ENCODE data around the gene RPTOR.

Gene RPTOR

DNA sequence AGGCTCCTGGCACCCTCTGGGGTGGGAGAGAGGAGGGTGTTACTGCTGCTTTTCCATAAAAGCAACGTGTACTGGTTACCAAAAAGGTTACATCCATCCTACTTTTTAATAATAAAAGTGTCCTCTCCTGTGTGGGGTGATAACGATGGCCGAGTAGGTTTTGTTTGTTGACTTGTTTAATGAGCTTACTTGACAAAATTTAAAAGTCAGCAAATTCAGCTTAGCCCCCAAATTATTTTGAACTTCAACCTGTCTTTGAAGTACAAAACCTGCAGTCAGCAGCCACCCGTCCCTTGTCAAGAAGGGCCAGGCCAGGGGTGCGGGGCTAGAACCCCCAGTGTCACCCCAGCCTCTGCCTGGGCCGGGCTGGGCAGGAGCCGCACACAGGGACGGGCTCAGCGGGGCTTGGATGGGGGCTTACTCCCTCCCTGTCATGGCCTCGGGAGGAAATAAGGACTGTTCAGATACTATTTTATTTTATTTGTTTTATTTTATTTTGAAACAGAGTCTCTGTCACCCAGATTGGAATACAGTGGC, 343.1 kb downstream of the RPTOR start:
- no peak for TF ChIP-seq CTCF (IDR thresholded peaks at IDR 0.05; ENCODE audit: control insufficient read depth, extremely low read depth, insufficient read depth)
- H3K4me3 ChIP-seq (ENCODE audit: low read depth, low read length): no peak overlapping the region
- DNase-seq (ENCODE audit: low read depth): no peak

DNA sequence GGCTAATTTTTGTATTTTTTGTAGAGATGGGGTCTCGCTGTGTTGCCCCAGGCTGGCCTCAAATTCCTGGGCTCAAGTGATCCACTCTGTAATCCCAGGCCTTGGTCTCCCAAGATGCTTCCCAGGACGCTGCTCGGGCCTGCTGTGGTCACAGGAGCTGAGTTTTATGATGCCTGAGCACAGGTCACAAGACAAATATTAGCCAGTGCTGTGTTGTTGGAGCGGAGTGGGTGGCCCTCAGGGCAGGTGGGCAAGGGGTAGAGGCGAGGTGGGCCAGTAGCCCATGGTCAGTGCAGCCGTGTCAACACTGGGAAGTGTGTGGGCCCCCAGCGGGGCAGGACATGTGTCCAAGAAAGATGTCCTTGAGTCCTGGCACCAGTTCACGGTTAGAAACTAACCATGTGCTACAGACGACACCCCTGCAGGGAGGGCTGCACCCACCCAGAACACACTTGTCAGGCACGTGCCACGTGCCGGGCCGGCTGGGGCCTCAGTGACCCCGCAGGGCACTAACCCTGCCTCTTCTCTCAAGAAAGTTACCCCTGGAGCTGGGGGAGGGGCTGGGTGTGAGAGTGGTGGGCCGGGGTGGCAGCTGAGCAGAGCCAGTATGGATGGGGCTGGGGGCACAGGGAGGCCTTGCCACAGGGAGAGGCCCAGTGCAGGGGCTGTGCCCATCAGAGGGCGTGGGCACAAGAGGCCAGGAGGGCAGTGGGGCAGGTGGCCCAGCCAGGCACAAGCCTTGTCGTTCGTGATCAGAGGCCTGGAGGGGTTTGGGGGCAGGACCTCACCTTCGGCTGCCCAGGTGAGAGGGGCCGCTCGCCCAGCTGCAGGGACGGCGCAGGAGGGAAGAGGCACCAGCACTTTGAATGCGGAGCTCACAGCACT, 343.9 kb downstream of the RPTOR start:
- no peak overlapping the region for H3K4me3 ChIP-seq (ENCODE audit: low read depth, low read length)
- DNase-seq (ENCODE audit: low read depth): no peak
- no peak for TF ChIP-seq CTCF (IDR thresholded peaks at IDR 0.05; ENCODE audit: control insufficient read depth, extremely low read depth, insufficient read depth)

DNA sequence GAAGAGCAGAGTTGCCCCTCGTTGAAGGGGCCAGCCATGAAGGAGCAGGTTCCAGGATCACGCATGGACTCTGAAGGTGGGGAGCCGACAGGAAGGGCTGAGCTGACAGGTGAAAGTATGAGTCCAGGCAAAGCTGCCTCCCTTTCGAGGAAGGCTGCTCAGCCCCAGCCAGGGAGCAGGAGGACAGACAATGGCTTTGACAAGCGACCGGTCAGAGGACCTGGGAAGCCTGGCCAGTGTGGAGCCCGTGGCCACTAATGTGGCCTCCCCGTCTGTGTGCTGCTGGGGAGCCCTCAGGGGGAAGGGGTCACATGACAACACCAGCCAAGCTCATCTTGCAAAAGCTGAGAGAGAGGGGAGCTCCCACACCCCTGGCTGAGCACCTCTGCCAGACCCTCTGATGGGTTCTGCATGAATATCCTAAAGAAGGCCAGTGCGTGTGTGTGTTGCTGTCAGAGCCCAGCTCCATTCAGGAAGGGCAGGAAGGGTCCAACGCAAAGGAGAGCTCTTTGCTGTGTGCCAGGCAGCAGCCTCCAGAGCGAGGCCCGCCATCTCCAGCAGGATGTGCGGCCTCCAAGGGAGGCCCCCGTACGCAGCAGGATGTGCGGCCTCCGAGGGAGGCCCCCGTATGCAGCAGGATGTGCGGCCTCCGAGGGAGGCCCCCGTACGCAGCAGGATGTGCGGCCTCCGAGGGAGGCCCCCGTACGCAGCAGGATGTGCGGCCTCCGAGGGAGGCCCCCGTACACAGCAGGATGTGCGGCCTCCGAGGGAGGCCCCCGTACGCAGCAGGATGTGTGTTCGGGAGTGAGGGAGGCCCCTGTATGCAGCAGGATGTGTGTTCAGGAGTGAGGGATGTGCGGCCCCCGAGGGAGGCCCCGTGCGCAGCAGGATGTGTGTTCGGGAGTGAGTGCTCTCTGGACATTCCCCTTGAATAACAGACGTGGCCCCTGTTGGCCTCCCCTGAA, 344.9 kb downstream of the RPTOR start:
- H3K4me3 ChIP-seq (ENCODE audit: low read depth, low read length): no peak overlapping the region
- no peak for DNase-seq (ENCODE audit: low read depth)
- TF ChIP-seq CTCF (IDR thresholded peaks at IDR 0.05; ENCODE audit: control insufficient read depth, extremely low read depth, insufficient read depth): no peak

- no peak overlapping the region for H3K4me3 ChIP-seq (ENCODE audit: low read depth, low read length)
- DNase-seq (ENCODE audit: low read depth): no peak
- no peak for TF ChIP-seq CTCF (IDR thresholded peaks at IDR 0.05; ENCODE audit: control insufficient read depth, extremely low read depth, insufficient read depth)
These were observed 345.7 kb downstream of the RPTOR start for GRCh38 chr17:80890196-80890920.

DNA sequence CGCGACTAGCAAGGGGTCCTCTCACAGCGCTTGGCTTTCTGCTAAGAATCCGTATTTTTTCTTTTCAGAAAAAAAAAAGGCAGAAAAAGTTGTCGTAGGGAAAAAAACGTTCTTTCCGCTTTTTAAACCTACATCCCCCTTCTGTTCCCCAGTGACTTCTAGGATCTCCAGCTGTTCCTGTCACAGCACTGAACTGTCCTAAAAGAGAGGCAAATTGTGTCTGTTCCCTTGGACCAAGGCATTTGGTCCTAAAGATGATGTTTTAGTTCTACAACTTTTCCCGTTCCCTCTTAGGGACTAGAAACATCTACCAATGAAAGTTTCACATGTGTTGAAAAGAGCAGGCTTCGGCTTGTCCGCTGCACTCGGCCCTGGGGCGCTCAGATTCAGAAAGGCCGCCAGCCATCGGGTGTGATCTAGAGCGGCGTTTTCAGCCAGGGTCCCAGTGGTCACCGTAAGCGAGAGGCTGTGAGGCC, 346.3 kb downstream of the RPTOR start:
- H3K4me3 ChIP-seq (ENCODE audit: low read depth, low read length): no peak overlapping the region
- no peak for DNase-seq (ENCODE audit: low read depth)
- TF ChIP-seq CTCF (IDR thresholded peaks at IDR 0.05; ENCODE audit: control insufficient read depth, extremely low read depth, insufficient read depth): no peak

DNA sequence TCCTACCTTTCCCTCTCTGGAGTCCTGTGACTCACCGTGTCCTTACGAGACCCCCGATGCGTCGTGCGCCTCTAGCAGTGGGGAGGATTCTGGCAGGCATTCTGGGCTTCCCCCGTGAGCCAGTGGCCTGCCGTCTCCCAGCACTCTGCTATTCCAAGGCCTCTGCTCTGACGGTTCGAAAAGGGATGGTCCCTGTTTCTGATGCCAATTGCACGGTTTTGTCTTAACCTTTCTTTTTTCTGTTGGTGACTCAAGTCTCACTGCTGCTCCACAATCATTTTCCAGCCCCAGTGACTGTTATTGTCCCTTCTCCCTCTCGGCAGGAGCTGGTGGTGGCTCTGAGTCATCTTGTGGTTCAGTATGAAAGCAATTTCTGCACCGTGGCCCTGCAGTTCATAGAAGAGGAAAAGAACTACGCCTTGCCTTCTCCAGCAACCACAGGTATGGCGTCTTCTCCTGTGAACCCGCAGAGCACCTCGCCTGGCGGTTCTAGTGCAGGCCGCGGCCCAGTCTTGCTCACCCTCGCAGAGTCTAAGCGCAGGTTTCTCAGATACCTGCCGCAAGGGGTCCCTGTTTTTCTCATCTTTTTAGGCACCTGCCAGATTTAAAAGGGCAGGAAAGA, 346.9 kb downstream of the RPTOR start:
- no peak for TF ChIP-seq CTCF (IDR thresholded peaks at IDR 0.05; ENCODE audit: control insufficient read depth, extremely low read depth, insufficient read depth)
- no peak for DNase-seq (ENCODE audit: low read depth)
- H3K4me3 ChIP-seq (ENCODE audit: low read depth, low read length): no peak overlapping the region

Measured in LNCaP clone FGC (cell line).